T-helper 2 cell treated with Interferon-gamma antibody and Interleukin-4, amounts not matched to agents 5 μg/mL and 100 μg/mL, for 36 hours (primary cell): ENCODE measurements around the gene ZFR.
A peak's percentile ranks its signal among the peaks of the same experiment; 100 is the strongest.
"Not testable (repeated sequence)": the region's sequence is repeated elsewhere in the genome, so short reads cannot be mapped to it uniquely, and the experiment has no call there.

Experiments used
- DNase-seq: peaks from one replicate; pipeline ENCODE4 v3.0.0; 2021; ENCODE audit warnings: low spot score
- H3K27ac Mint-ChIP-seq: one replicate; pipeline ENCODE4 v1.8.0; 2021; ENCODE audit warnings: mild to moderate bottlenecking, mixed read lengths
- H3K27me3 Mint-ChIP-seq: one replicate; pipeline ENCODE4 v1.8.0; 2021; ENCODE audit warnings: low read depth, mixed read lengths
- H3K36me3 Mint-ChIP-seq: one replicate; pipeline ENCODE4 v1.8.0; 2021; ENCODE audit warnings: low read depth, mixed read lengths
- H3K4me1 Mint-ChIP-seq: one replicate; pipeline ENCODE4 v1.8.0; 2021; ENCODE audit warnings: low read depth, mixed read lengths
- H3K4me3 Mint-ChIP-seq: one replicate; pipeline ENCODE4 v1.8.0; 2022; ENCODE audit warnings: mild to moderate bottlenecking, moderate library complexity, mixed read lengths
- H3K9me3 Mint-ChIP-seq: one replicate; pipeline ENCODE4 v1.8.0; 2021; ENCODE audit warnings: mixed read lengths

ZFR gene

DNA sequence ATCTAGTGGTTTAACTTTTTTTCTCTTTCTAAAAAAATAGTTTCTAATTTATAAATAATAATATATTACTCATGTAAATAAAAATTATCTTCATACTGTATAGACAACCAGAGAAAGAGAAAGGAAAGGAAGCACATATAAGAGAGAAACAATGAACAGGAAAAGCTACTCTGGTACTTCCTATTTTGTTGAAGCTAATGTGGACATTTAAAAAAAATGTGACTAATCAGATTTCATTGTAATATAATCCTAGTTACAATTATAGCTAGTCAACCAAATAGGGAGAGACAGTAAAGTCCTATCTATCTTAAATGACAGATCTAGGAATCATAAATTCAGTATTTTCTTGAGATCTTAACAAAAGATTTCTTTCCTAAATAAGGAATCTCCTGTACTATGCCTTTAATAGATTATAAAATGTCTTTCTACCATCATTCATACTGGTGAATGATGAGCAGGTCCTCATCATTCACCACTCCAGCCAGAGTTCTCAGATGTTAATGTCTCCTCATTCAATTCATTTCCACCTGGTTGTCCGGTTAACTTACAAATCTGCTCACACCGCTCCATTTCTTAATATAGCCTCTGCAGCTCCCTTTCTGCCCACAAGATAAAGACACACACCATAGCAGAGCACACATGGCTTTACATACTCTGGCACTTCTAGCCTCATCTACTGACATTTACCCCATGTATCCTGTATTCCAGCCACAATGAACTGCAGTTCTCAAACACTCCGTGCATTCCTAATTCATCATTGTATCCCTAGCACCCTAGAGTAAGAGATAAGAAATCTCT, 30.9 kb downstream of the ZFR start:
- no peak for DNase-seq
- H3K4me1 Mint-ChIP-seq, result peaks cover 6% of the 10 kb centered on the region
- H3K9me3 Mint-ChIP-seq, result no peaks in the 10 kb centered on the region
- H3K27me3 Mint-ChIP-seq, result no peaks in the 10 kb centered on the region
- peaks cover 49% of the 10 kb centered on the region for H3K36me3 Mint-ChIP-seq
- H3K4me3 Mint-ChIP-seq, result no peak overlapping the region
- H3K27ac Mint-ChIP-seq, result no peak overlapping the region

DNA sequence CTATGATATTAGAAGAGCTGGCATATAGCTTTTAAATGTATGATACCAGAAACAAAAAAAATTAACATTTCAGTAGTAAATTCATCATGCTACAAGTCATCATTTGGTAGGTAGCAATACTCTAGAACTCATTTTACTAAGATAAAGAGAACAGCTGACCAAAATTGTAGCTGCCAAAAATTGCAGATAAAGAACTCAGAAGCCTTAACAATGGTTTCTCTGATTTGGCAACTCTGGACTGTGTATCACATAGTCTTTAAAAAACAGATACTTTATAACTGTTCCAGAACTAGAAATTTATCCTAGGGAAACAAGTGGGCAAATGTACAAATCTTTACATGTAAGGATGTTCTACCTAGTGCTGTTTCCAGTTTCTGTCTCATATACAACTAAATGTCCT, 33.9 kb downstream of the ZFR start:
- no peak overlapping the region for H3K27ac Mint-ChIP-seq
- H3K27me3 Mint-ChIP-seq, result no peaks in the 10 kb centered on the region
- no peaks in the 10 kb centered on the region for H3K9me3 Mint-ChIP-seq
- peaks cover 6% of the 10 kb centered on the region for H3K4me1 Mint-ChIP-seq
- no peak overlapping the region for H3K4me3 Mint-ChIP-seq
- DNase-seq, result no peak
- peaks cover 38% of the 10 kb centered on the region for H3K36me3 Mint-ChIP-seq

DNA sequence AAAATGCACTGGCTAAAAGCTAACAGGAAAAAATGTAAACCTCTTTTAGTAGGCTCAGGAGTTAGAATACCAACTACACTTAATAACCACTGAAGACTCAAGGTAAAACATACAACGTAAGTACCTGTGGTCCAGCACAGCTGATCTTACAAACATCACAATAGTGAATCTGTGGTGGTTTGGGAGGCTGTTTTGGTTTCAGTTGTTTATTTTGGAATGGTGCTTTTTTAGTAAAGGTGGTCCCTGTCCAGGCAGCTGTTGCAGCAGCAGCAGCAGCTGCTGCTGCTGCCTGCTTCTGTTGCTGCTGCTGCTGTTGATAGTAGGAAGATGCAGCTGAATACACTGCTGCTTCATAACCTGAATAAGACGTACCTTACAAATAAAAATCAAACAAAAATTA, 37.9 kb downstream of the ZFR start:
- no peaks in the 10 kb centered on the region for H3K27me3 Mint-ChIP-seq
- no peaks in the 10 kb centered on the region for H3K9me3 Mint-ChIP-seq
- H3K27ac Mint-ChIP-seq, result no peak overlapping the region
- no peaks in the 10 kb centered on the region for H3K4me1 Mint-ChIP-seq
- peaks cover 42% of the 10 kb centered on the region for H3K36me3 Mint-ChIP-seq
- H3K4me3 Mint-ChIP-seq, result no peak overlapping the region
- no peak for DNase-seq

DNA sequence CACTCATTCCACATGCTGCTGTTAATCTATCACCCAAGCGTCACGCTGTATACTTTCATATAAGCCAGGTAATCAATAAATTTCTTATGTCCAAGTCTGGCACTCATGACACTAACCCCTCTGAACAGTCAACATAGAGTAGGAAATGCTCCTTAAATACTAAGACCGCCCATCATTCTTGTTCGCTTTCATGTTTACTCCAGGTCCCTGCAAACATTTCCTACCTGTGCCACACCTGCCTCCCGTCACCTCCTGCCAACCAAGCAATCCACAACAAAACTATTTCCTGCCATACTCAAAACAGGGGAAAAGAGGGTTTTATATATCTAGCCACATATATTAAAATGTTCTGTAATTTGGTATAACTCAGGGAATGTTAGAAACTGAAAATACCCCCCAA, 39.0 kb downstream of the ZFR start:
- DNase-seq, result no peak
- Mint-ChIP-seq H3K36me3 (peaks cover 43% of the 10 kb centered on the region), H3K9me3 (no peaks in the 10 kb centered on the region), H3K4me1 (no peaks in the 10 kb centered on the region), H3K27ac (no peak overlapping the region), H3K27me3 (no peaks in the 10 kb centered on the region), H3K4me3 (no peak overlapping the region)

GRCh38 chr5:32403760-32404159, 40.8 kb downstream of the ZFR start:
- Mint-ChIP-seq H3K27ac (no peak overlapping the region), H3K27me3 (no peaks in the 10 kb centered on the region), H3K36me3 (peaks cover 53% of the 10 kb centered on the region), H3K4me1 (no peaks in the 10 kb centered on the region), H3K9me3 (no peaks in the 10 kb centered on the region), H3K4me3 (no peak overlapping the region)
- no peak for DNase-seq

DNA sequence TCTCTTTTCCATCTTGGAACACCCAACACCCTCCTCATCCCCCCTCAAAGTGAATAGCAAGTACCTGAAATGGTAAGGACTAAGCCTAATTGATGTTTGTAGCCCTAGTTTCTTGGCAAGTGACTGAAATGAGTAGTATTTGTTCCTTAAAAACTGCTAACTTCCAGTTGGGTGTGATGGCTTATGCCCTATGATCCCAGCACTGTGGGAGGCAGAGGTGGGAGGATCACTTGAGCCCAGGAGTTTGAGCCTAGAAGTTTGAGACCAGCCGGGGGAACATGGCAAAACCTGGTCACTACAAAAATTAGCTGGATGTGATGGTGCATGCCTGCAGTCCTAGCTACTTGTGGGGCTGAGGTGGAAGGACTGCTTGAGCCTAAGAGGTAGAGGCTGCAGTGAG, 44.1 kb downstream of the ZFR start:
- Mint-ChIP-seq H3K9me3 (no peaks in the 10 kb centered on the region), H3K4me1 (no peaks in the 10 kb centered on the region), H3K4me3 (no peak overlapping the region), H3K36me3 (peaks cover 53% of the 10 kb centered on the region), H3K27me3 (no peaks in the 10 kb centered on the region), H3K27ac (peak overlapping the region; percentile 52)
- no peak for DNase-seq

DNA sequence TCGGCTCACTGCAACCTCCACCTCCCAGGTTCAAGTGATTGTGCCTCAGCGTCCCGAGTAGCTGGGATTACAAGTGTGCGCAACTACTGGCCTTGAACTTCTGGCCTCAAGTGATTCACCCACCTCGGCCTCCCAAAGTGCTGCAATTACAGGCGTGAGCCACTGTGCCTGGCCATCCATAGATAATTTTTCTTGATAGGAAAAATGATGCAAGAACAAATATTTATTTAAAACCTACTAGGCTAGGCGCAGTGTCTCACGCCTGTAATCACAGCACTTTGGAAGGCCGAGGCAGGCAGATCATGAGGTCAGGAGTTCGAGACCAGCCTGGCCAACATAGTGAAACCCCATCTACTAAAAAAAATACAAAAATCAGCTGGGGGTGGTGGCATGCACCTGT, 45.8 kb downstream of the ZFR start:
- not testable (repeated sequence) for H3K27ac Mint-ChIP-seq, H3K9me3 Mint-ChIP-seq, H3K27me3 Mint-ChIP-seq, H3K4me1 Mint-ChIP-seq, H3K4me3 Mint-ChIP-seq, DNase-seq
- H3K36me3 Mint-ChIP-seq, result peaks cover 57% of the 10 kb centered on the region

DNA sequence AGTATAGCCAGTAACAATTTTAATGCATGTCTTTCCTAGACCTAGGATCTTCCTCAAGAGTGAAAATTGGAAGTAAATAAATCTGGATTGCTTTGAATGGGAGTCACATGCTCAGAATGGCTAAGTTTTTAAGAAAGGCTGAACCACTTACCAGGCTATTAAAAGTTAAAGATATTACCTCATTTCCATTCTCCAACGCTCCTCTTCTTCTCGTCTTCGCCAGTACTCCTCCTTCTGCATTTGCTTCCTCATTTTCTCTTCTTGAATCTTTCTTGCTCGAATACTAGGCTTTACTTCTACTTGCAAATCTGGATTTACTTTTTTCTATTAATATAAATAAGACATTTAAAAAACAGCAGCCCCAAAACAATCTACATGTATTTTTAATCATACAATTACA, 49.6 kb downstream of the ZFR start:
- no peak for DNase-seq
- H3K4me1 Mint-ChIP-seq, result peaks cover 5% of the 10 kb centered on the region
- no peaks in the 10 kb centered on the region for H3K27me3 Mint-ChIP-seq
- H3K9me3 Mint-ChIP-seq, result no peaks in the 10 kb centered on the region
- H3K27ac Mint-ChIP-seq, result no peak overlapping the region
- H3K4me3 Mint-ChIP-seq, result no peak overlapping the region
- H3K36me3 Mint-ChIP-seq, result peaks cover 53% of the 10 kb centered on the region

DNA sequence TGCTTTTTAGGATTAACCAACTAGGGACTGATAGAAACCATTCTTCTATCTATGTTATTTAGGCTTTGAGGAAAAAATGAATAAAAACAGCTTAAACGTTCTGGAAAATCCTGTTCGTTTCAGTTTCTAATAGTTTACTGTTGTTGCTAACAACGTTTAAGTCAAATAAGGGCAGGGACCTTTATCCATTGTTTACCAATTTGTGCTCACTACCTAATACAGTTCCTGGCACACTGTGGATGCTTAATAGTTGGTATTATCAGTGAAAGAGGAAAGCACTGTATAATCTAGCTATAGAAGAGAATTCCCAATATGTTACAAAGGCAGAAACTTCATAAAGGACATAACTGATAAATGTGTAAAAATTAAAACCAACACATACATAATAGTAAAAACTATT, 52.5 kb downstream of the ZFR start:
- no peaks in the 10 kb centered on the region for H3K9me3 Mint-ChIP-seq
- H3K27ac Mint-ChIP-seq, result no peak overlapping the region
- no peak for DNase-seq
- H3K4me3 Mint-ChIP-seq, result no peak overlapping the region
- peaks cover 11% of the 10 kb centered on the region for H3K4me1 Mint-ChIP-seq
- H3K27me3 Mint-ChIP-seq, result no peaks in the 10 kb centered on the region
- peaks cover 62% of the 10 kb centered on the region for H3K36me3 Mint-ChIP-seq

- peaks cover 57% of the 10 kb centered on the region for H3K36me3 Mint-ChIP-seq
- H3K27me3 Mint-ChIP-seq, result no peaks in the 10 kb centered on the region
- H3K4me1 Mint-ChIP-seq, result peaks cover 11% of the 10 kb centered on the region
- peak overlapping the region; percentile 35 for H3K27ac Mint-ChIP-seq
- DNase-seq, result no peak
- H3K9me3 Mint-ChIP-seq, result no peaks in the 10 kb centered on the region
- no peak overlapping the region for H3K4me3 Mint-ChIP-seq
These were observed 53.5 kb downstream of the ZFR start for GRCh38 chr5:32390819-32391591.

DNA sequence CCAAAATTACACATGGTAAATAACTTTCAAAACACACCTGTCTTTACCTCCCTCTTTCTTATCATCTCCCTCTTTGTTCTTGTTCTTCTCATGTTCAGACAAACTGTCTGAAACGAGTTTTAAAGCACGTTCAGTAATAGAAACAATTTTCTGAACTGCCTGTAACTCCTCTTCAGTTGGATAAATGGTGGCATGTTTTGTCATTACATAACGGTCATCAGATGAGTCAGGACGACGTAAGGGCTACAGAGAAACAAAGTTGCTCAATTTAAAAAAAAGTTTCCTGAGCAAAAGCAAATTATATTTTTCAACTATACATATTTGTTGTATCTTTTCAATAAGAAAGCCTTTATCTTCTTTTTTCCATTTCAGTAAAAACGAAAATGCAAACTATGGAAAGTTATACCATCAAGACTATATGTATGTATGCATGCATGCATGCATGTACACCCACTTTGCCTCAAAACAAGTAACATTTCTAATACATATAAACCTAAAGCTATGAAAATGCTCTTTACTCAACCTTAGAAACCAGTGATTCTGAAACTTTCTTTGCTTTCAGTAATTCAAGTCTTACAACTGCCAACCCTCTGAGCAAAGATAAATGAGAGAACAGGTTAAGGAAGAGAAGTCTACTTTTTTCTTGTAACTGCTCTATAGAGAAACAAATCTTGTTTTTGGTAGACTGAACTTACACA, 56.0 kb downstream of the ZFR start:
- Mint-ChIP-seq H3K27ac (peak overlapping the region; percentile 62), H3K4me3 (no peak overlapping the region), H3K27me3 (no peaks in the 10 kb centered on the region), H3K9me3 (no peaks in the 10 kb centered on the region), H3K4me1 (peaks cover 12% of the 10 kb centered on the region), H3K36me3 (peaks cover 64% of the 10 kb centered on the region)
- DNase-seq, result no peak

- Mint-ChIP-seq H3K27me3 (no peaks in the 10 kb centered on the region), H3K4me3 (no peak overlapping the region), H3K4me1 (peaks cover 12% of the 10 kb centered on the region), H3K27ac (peak overlapping the region; percentile 2), H3K9me3 (no peaks in the 10 kb centered on the region), H3K36me3 (peaks cover 68% of the 10 kb centered on the region)
- DNase-seq, result no peak
These were observed 56.7 kb downstream of the ZFR start for GRCh38 chr5:32387841-32388240.

- H3K27ac Mint-ChIP-seq, result no peak overlapping the region
- no peak for DNase-seq
- no peak overlapping the region for H3K4me3 Mint-ChIP-seq
- H3K36me3 Mint-ChIP-seq, result peaks cover 66% of the 10 kb centered on the region
- H3K27me3 Mint-ChIP-seq, result no peaks in the 10 kb centered on the region
- peaks cover 12% of the 10 kb centered on the region for H3K4me1 Mint-ChIP-seq
- H3K9me3 Mint-ChIP-seq, result no peaks in the 10 kb centered on the region
These were observed 57.3 kb downstream of the ZFR start for GRCh38 chr5:32387211-32387610.

GRCh38 chr5:32384621-32385020, 59.9 kb downstream of the ZFR start:
- no peaks in the 10 kb centered on the region for H3K9me3 Mint-ChIP-seq
- DNase-seq, result no peak
- no peak overlapping the region for H3K27ac Mint-ChIP-seq

More at GRCh38 chr5:32384621-32385020, 59.9 kb downstream of the ZFR start:
- Mint-ChIP-seq H3K4me3 (no peak overlapping the region), H3K4me1 (peaks cover 7% of the 10 kb centered on the region), H3K36me3 (peaks cover 53% of the 10 kb centered on the region), H3K27me3 (no peaks in the 10 kb centered on the region)
